SW 1271 (cell line): ENCODE data around the gene GSTT2.
"Not testable (repeated sequence)": the region's sequence is repeated elsewhere in the genome, so short reads cannot be mapped to it uniquely, and the experiment has no call there.

Source experiments
- DNase-seq, 2 experiments: peaks; one replicate each; lab custom pipeline; 2025; lab: John Stamatoyannopoulos, UW

Gene GSTT2

GRCh38 chr22:23979557-23980240 is at the start of gene GSTT2:
Gene GSTT2, plus strand, starts transcription at chr22:23980134.
- DNase-seq = not testable (repeated sequence)

GRCh38 chr22:23938328-23939016 is 41.5 kb upstream of the GSTT2 start:
- no peak for DNase-seq

GRCh38 chr22:23939017-23939357 is 40.9 kb upstream of the GSTT2 start:
- DNase-seq = no peak

- DNase-seq = not testable (repeated sequence)
Measured at GRCh38 chr22:23940166-23940565, 39.8 kb upstream of the GSTT2 start.

GRCh38 chr22:23947391-23947790 is 32.5 kb upstream of the GSTT2 start:
- not testable (repeated sequence) for DNase-seq

GRCh38 chr22:23949764-23950163 is 30.2 kb upstream of the GSTT2 start:
- DNase-seq = not testable (repeated sequence)

- not testable (repeated sequence) for DNase-seq
Measured at GRCh38 chr22:23951383-23951782, 28.6 kb upstream of the GSTT2 start.

- not testable (repeated sequence) for DNase-seq
Measured at GRCh38 chr22:23952794-23953405, 27.0 kb upstream of the GSTT2 start.

GRCh38 chr22:23953485-23953884 is 26.4 kb upstream of the GSTT2 start:
- not testable (repeated sequence) for DNase-seq

- DNase-seq = not testable (repeated sequence)
Measured at GRCh38 chr22:23954193-23954990, 25.5 kb upstream of the GSTT2 start.

- not testable (repeated sequence) for DNase-seq
Measured at GRCh38 chr22:23954991-23955305, 25.0 kb upstream of the GSTT2 start.

- not testable (repeated sequence) for DNase-seq
Measured at GRCh38 chr22:23955886-23956285, 24.0 kb upstream of the GSTT2 start.

GRCh38 chr22:23956301-23956900 is 23.5 kb upstream of the GSTT2 start:
- peak in 1 of 2 experiments; percentile 35 for DNase-seq

GRCh38 chr22:23961084-23961771 is 18.7 kb upstream of the GSTT2 start, which contains the start of gene GSTT2B:
Gene GSTT2B, minus strand, starts transcription at chr22:23961195. Its CDS starts 64 bp downstream, at chr22:23961131.
- DNase-seq = not testable (repeated sequence)

GRCh38 chr22:23966094-23966493 is 13.8 kb upstream of the GSTT2 start:
- not testable (repeated sequence) for DNase-seq

GRCh38 chr22:23966568-23966967 is 13.4 kb upstream of the GSTT2 start, which contains the start of gene DDTL:
Gene DDTL, plus strand, starts transcription at chr22:23966888. Its CDS starts 27 bp downstream, at chr22:23966915.
- not testable (repeated sequence) for DNase-seq

- DNase-seq = no peak
Measured at GRCh38 chr22:23969071-23969470, 10.9 kb upstream of the GSTT2 start.

- no peak for DNase-seq
Measured at GRCh38 chr22:23970201-23970641, 9.7 kb upstream of the GSTT2 start.

GRCh38 chr22:23970816-23971486 is 9.0 kb upstream of the GSTT2 start:
- no peak for DNase-seq

- DNase-seq = not testable (repeated sequence)
Measured at GRCh38 chr22:23971927-23972326, 8.0 kb upstream of the GSTT2 start.
